ENCODE measurements around the gene SPHKAP. TPM values are rescaled to one million over a fixed set of nuclear protein-coding genes. Genes with fewer than 3 reads are reported as not detected.

SPHKAP gene
- total and polyA plus RNA-seq, 3 donors from 2014 or later, result 0.22 to 1.5 (median 0.87) TPM

- no peaks in the 10 kb centered on the region for H3K36me3 ChIP-seq (ENCODE audit: low read depth, missing control alignments)
- 40 to 61% methylated on average over 2 of the region's 2 CpGs for WGBS, 2 donors
- H3K27ac ChIP-seq, result no peak overlapping the region
- DNase-seq, result no peak
- H3K9me3 ChIP-seq, result no peaks in the 10 kb centered on the region
- no peak overlapping the region for H3K4me3 ChIP-seq
- no peaks in the 10 kb centered on the region for H3K27me3 ChIP-seq
- no peaks in the 10 kb centered on the region for H3K4me1 ChIP-seq
- TF ChIP-seq POLR2A (IDR thresholded peaks at IDR 0.05), result no peak
- TF ChIP-seq, protein P1, sequence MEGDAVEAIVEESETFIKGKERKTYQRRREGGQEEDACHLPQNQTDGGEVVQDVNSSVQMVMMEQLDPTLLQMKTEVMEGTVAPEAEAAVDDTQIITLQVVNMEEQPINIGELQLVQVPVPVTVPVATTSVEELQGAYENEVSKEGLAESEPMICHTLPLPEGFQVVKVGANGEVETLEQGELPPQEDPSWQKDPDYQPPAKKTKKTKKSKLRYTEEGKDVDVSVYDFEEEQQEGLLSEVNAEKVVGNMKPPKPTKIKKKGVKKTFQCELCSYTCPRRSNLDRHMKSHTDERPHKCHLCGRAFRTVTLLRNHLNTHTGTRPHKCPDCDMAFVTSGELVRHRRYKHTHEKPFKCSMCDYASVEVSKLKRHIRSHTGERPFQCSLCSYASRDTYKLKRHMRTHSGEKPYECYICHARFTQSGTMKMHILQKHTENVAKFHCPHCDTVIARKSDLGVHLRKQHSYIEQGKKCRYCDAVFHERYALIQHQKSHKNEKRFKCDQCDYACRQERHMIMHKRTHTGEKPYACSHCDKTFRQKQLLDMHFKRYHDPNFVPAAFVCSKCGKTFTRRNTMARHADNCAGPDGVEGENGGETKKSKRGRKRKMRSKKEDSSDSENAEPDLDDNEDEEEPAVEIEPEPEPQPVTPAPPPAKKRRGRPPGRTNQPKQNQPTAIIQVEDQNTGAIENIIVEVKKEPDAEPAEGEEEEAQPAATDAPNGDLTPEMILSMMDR (IDR thresholded peaks at IDR 0.05), result no peak
- intact Hi-C loops (cut with DNase I; ENCODE audit: low total_unique reads), result no loop called here
These were observed 16.0 kb upstream of the SPHKAP start for GRCh38 chr2:228197504-228197903.

DNA sequence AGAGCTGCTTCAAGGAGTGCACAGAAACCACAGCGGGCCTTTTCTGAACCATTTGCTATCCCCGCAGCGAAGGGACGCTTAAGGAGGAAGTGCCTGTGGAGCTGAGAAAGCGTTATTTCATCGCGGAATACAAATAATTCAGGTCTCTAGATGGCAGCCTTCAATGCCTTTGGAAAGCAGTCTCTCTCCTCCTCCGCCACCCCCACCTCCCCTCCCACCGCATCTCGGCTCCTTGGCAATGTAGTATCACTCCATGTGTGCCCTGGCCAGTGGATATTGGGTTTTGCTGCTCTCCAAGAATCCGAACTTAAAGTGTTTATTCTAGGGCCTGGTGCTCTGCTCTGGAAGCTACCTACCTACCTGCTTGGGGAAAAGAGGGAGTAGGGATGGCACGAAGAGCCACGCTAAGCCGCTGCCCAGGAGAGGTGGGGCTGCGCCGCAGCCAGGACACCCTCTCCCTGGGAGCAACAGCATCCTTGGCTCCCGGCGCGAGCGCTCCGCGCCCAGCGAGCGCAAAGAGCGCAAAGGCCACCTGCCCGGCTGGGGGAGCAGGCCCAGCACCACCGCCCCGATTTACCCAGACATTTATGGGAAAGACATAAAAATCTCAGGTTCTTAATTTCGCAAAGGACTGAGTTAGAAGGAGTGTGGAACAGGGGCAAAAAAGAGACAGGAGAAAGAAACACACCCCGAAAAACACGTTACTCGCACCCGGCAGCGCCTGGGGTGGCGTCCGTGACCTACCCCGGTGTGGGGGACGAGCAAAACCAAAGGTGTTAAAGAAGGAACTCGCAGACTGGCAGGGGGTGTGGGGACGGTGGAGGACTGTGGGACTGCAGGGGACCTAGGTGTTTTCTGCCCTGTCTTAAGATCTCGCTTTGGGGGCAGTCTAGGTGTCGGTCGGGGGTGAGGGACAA, 1.0 kb downstream of the SPHKAP start:
- intact Hi-C loops (cut with DNase I; ENCODE audit: low total_unique reads), result no loop called here
- WGBS, 2 donors, result 1 to 2% methylated on average over 34 to 43 of the region's 43 CpGs
- H3K4me3 ChIP-seq, result peak overlapping the region in 1 of 2 donors; percentile 6
- H3K27me3 ChIP-seq, result no peaks in the 10 kb centered on the region
- no peaks in the 10 kb centered on the region for H3K9me3 ChIP-seq
- no peaks in the 10 kb centered on the region for H3K36me3 ChIP-seq (ENCODE audit: low read depth, missing control alignments)
- H3K4me1 ChIP-seq, result no peaks in the 10 kb centered on the region
- TF ChIP-seq, protein P1 (IDR thresholded peaks at IDR 0.05), result no peak
- TF ChIP-seq POLR2A (IDR thresholded peaks at IDR 0.05), result no peak
- DNase-seq, result no peak
- H3K27ac ChIP-seq, result no peak overlapping the region

DNA sequence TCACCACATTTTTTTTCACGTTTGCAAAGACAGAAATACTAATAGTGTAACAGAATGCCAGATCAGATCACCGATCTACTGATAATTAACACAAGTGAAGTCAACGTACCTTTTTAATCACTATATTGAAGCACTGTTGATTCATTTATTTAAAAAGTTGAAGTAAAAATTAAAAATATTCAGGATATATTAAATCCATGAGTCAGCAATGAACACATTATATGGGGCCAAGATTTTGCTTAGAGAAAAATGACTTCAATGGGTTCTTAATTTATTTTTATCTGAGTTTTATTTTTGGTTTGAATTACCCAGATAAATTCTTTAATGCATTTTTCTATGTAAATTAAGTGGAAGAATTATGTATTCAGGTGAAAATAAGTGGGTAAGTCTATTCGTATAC, 14.2 kb downstream of the SPHKAP start:
- Histone ChIP-seq H3K27me3 (no peaks in the 10 kb centered on the region), H3K9me3 (no peaks in the 10 kb centered on the region), H3K27ac (no peak overlapping the region), H3K4me1 (no peaks in the 10 kb centered on the region), H3K4me3 (no peak overlapping the region), H3K36me3 (ENCODE audit: low read depth, missing control alignments) (no peaks in the 10 kb centered on the region)
- 91 to 92% methylated on average over 4 of the region's 4 CpGs for WGBS, 2 donors
- intact Hi-C loops (cut with DNase I; ENCODE audit: low total_unique reads), result no loop called here
- TF ChIP-seq, protein P1 (IDR thresholded peaks at IDR 0.05), result no peak
- no peak for TF ChIP-seq POLR2A (IDR thresholded peaks at IDR 0.05)
- no peak for DNase-seq

- Histone ChIP-seq H3K9me3 (no peaks in the 10 kb centered on the region), H3K4me1 (no peaks in the 10 kb centered on the region), H3K36me3 (ENCODE audit: low read depth, missing control alignments) (no peaks in the 10 kb centered on the region), H3K27ac (no peak overlapping the region), H3K4me3 (no peak overlapping the region), H3K27me3 (no peaks in the 10 kb centered on the region)
- no peak for DNase-seq
- WGBS, 2 donors, result 86 to 96% methylated on average over 3 of the region's 3 CpGs
- intact Hi-C loops (cut with DNase I; ENCODE audit: low total_unique reads), result no loop called here
- TF ChIP-seq POLR2A (IDR thresholded peaks at IDR 0.05), result no peak
- TF ChIP-seq, protein P1 (IDR thresholded peaks at IDR 0.05), result no peak
These were observed 16.8 kb downstream of the SPHKAP start for GRCh38 chr2:228164718-228165117.

- no peak overlapping the region for H3K27ac ChIP-seq
- TF ChIP-seq, protein P1 (IDR thresholded peaks at IDR 0.05), result no peak
- no peak for TF ChIP-seq POLR2A (IDR thresholded peaks at IDR 0.05)
- H3K9me3 ChIP-seq, result no peaks in the 10 kb centered on the region
- H3K4me1 ChIP-seq, result no peaks in the 10 kb centered on the region
- H3K4me3 ChIP-seq, result no peak overlapping the region
- H3K36me3 ChIP-seq (ENCODE audit: low read depth, missing control alignments), result no peaks in the 10 kb centered on the region
- no peaks in the 10 kb centered on the region for H3K27me3 ChIP-seq
- intact Hi-C loops (cut with DNase I; ENCODE audit: low total_unique reads), result no loop called here
- DNase-seq, result no peak
These were observed 23.6 kb downstream of the SPHKAP start for GRCh38 chr2:228157841-228158240.

Measured in testis (tissue), 3 donors.